Skeletal muscle satellite cell (primary cell): Measurements from ENCODE around the gene CLCN4. TPM values are rescaled to one million over a fixed set of nuclear protein-coding genes. Genes with fewer than 3 reads are reported as not detected.

Experiments used
- H3K27me3 ChIP-seq: 2 replicates; pipeline ENCODE4 v1.7.0; 2013; ENCODE audit warnings: low read length; ENCODE audit not compliant: control insufficient read depth, insufficient read depth
- H3K36me3 ChIP-seq: 2 replicates; pipeline ENCODE4 v1.7.0; 2013; ENCODE audit warnings: mild to moderate bottlenecking, control low read depth, low read length; ENCODE audit not compliant: insufficient read depth
- H3K4me1 ChIP-seq: 2 replicates; pipeline ENCODE4 v1.7.0; 2013; ENCODE audit warnings: low read length; ENCODE audit not compliant: control insufficient read depth, insufficient read depth
- H3K4me2 ChIP-seq: 2 replicates; pipeline ENCODE4 v1.7.0; 2013; ENCODE audit warnings: mild to moderate bottlenecking, low read length
- H3K4me3 ChIP-seq: 2 replicates; pipeline ENCODE4 v1.7.0; 2013; ENCODE audit warnings: low read length
- H3K9ac ChIP-seq: 2 replicates; pipeline ENCODE4 v1.7.0; 2013; ENCODE audit warnings: mild to moderate bottlenecking, low read depth, low read length, moderate library complexity
- H3K9me3 ChIP-seq: replicated peaks from 2 replicates; pipeline ENCODE4 v1.7.0; 2013; ENCODE audit warnings: mild to moderate bottlenecking, control low read depth, low read length
- total RNA-seq: library from RNA; depleted of rRNA; stranded (reverse); fragments of >200 nt; gene quantifications from 2 replicates; pipeline ENCODE4 v1.2.3, GENCODE V29; 2012; rRNA removed

Gene CLCN4
- total RNA-seq: 2.8 and 3.5 TPM in 2 replicates

GRCh38 chrX:10156199-10157031 is at the start of gene CLCN4:
Gene CLCN4, plus strand, starts transcription at chrX:10156975. Its CDS starts 28,058 bp downstream, at chrX:10185033.
- peaks cover 23% of the 10 kb centered on the region for H3K4me1 ChIP-seq
- H3K4me2 ChIP-seq: peak within 1 kb of the TSS; percentile 73
- peak within 1 kb of the TSS; percentile 69 for H3K4me3 ChIP-seq
- no peaks in the 10 kb centered on the region for H3K36me3 ChIP-seq
- H3K9me3 ChIP-seq: no peaks in the 10 kb centered on the region
- H3K9ac ChIP-seq: peak within 1 kb of the TSS; percentile 82
- no peaks in the 10 kb centered on the region for H3K27me3 ChIP-seq

DNA sequence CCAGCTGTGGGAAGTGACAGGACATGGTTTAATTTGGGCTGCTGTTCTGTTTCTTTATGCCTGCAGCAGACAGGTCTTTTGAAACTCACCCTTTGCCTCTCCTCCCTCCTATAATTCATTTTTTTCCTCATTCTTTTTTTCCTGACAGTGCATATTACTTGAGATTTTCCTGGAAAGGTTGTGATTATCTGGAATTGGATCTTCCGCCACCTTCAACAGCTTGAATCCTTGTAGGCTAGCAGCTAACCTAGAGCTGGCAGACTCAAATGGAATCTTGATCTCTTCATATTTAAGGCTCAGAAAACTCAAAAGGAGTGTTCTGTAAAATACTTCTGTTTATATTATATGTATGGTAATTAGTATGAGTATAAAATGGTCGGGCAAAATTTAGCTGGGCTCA is 49.3 kb upstream of the CLCN4 start:
- no peaks in the 10 kb centered on the region for H3K9me3 ChIP-seq
- no peak overlapping the region for H3K4me3 ChIP-seq
- H3K9ac ChIP-seq: no peak overlapping the region
- H3K4me2 ChIP-seq: no peak overlapping the region
- H3K27me3 ChIP-seq: no peaks in the 10 kb centered on the region
- H3K4me1 ChIP-seq: no peaks in the 10 kb centered on the region
- no peaks in the 10 kb centered on the region for H3K36me3 ChIP-seq

DNA sequence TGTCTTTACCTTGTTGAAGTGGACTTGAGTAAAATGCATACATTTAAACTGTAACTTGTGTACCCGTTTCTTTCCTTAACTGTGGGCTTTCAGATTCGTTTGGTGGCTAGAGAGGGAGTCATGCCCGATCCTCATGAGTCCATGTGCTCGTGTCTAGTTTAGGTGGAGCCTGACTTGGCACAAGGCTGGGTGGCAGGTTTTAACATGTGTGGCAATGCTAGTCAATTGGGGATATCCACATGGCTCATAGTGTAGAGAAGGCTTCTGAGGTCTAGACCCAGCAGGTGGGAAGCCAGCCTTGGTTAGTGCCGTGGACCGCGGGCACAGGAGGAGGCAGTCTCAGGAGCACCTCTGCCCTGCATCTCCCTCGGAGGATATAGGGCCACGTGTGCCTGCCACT is 48.5 kb upstream of the CLCN4 start:
- Histone ChIP-seq H3K9me3 (no peaks in the 10 kb centered on the region), H3K27me3 (no peaks in the 10 kb centered on the region), H3K9ac (no peak overlapping the region), H3K4me3 (no peak overlapping the region), H3K36me3 (no peaks in the 10 kb centered on the region), H3K4me2 (no peak overlapping the region), H3K4me1 (no peaks in the 10 kb centered on the region)

- Histone ChIP-seq H3K4me2 (no peak overlapping the region), H3K27me3 (no peaks in the 10 kb centered on the region), H3K4me3 (no peak overlapping the region), H3K9ac (no peak overlapping the region), H3K9me3 (no peaks in the 10 kb centered on the region), H3K36me3 (no peaks in the 10 kb centered on the region), H3K4me1 (no peaks in the 10 kb centered on the region)
Observed at GRCh38 chrX:10109695-10110094, 47.1 kb upstream of the CLCN4 start.

DNA sequence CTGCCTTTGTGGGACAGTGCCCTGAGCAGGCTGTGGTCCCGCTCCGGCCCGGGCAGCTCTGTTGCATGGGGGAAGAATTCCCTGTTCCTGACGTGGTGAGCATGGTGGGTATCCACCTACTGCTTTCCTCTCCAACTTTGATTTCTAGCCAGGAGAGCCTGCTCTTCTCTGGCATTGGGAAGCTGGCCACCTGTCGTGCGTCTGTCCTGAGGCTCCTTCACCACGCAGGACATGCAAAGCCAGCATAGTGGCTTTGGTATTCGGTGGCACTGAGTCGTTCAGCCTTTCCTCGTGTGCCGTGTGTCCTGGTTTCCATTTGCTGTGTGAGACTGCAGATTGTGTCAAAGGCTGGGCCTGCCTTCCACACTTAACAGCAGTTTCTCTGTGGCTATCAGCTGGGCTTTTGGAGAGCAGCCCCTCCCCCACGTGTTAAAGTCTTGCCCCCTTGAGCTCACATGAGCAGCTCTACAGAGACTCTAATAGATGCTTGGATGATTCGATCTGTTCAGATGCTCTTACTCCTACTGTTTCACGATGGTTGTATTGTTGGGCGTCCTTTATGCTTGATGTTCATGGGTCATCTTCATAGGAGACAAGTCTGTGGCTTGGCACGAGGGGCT is 46.3 kb upstream of the CLCN4 start:
- Histone ChIP-seq H3K9ac (no peak overlapping the region), H3K4me3 (no peak overlapping the region), H3K4me1 (no peaks in the 10 kb centered on the region), H3K27me3 (no peaks in the 10 kb centered on the region), H3K4me2 (no peak overlapping the region), H3K9me3 (no peaks in the 10 kb centered on the region), H3K36me3 (peaks cover 4% of the 10 kb centered on the region)

DNA sequence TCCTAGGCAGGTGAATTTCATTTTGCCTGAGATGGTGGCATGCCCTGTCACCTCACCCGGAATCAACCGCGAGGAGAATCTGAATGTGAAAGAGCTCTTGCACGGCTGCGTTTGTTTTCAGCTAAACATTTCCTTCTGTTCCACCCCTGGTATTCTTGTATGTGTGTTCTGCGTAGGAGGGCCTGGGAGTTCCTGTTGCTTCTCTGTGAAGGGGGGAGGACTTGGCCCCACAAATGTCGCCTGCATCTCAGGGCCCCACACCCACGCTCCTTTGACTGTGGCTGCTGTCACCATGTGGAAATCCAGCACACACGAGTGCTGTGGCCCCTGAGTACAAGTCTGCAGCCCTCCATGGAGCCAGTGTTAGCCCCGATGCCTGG is 45.8 kb upstream of the CLCN4 start:
- H3K4me2 ChIP-seq: no peak overlapping the region
- no peaks in the 10 kb centered on the region for H3K9me3 ChIP-seq
- H3K9ac ChIP-seq: no peak overlapping the region
- no peaks in the 10 kb centered on the region for H3K4me1 ChIP-seq
- H3K27me3 ChIP-seq: no peaks in the 10 kb centered on the region
- H3K4me3 ChIP-seq: no peak overlapping the region
- H3K36me3 ChIP-seq: peaks cover 4% of the 10 kb centered on the region

DNA sequence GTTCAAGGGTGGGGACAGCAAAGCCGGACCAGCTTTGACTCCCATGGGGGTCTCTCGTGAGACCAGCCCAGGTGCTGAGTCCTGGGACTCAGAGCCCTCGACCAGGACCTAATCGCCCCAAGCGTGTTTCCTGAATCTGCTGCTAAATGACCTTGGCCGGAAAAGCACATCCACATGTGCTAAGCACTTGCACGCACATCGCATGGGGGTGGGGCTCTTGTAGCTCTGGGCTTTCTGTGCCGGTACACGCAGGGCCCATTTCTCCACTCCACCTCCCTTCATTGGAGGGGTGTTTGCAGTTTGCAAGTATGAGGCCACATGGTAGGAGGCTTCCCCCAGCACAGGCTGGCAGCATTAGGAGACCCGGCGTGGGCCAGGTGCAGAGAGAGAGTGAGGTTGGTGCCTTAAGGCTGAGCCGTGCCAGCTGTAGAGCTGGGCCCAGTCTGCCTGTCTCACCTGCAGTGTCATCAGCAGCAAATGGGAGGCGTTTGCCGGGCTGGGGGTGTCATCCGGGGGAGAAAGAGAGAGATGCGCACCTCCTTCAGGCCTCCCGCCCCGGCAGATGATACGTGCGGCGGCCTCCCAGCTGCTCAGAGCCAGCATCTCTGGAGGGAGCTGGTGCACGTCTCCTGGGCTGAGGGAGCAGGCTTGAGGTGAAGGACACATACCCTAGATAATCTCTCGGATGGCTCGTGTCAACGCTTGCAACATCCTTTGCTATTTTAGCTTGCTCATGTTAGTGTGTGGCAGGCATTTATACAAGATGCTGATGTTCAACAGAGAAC is 45.2 kb upstream of the CLCN4 start:
- no peaks in the 10 kb centered on the region for H3K27me3 ChIP-seq
- H3K36me3 ChIP-seq: peaks cover 4% of the 10 kb centered on the region
- no peak overlapping the region for H3K9ac ChIP-seq
- no peak overlapping the region for H3K4me3 ChIP-seq
- no peaks in the 10 kb centered on the region for H3K9me3 ChIP-seq
- no peak overlapping the region for H3K4me2 ChIP-seq
- no peaks in the 10 kb centered on the region for H3K4me1 ChIP-seq

DNA sequence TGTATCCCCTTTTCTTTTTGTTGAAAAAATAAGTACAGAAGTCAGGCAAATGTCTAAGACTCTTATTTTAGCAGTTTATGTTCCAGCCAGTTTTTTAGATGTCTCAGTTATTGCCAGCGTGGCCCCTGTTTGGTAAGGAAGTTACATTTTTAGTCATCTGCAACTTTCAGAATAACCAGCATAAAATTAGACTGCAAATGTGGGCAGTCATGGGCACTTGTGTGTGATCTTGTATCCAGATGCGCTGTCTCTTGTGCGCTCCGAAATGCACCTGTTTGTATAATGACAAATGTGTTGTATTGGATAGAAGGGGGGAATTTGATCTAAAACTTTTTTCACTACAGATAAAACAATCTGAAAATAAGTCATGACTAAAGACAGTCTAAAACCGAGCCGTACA is 44.3 kb upstream of the CLCN4 start:
- no peaks in the 10 kb centered on the region for H3K4me1 ChIP-seq
- no peak overlapping the region for H3K4me2 ChIP-seq
- H3K36me3 ChIP-seq: peaks cover 12% of the 10 kb centered on the region
- H3K4me3 ChIP-seq: no peak overlapping the region
- H3K9ac ChIP-seq: no peak overlapping the region
- H3K27me3 ChIP-seq: no peaks in the 10 kb centered on the region
- no peaks in the 10 kb centered on the region for H3K9me3 ChIP-seq

DNA sequence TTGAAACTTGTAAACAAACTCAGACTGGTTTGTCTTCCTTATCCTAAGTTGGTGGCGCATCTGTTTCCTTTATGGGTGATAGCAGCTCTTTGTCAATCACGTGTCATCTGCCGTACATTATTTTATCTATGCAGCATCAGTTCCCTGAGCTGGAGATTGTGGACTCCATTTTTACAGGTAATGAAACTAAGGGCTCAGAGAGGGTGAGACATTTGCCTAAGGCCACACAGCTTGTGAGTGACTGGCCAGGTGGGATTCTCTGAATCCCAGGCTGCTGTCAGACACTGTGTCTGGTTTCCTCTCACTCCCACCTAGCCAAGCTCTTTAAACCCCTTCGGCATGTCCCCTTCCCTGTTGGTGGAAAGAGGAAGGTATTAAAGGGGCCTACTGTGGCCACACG is 41.7 kb upstream of the CLCN4 start:
- Histone ChIP-seq H3K9me3 (peaks cover 4% of the 10 kb centered on the region), H3K4me3 (no peak overlapping the region), H3K4me2 (no peak overlapping the region), H3K9ac (no peak overlapping the region), H3K27me3 (no peaks in the 10 kb centered on the region), H3K4me1 (no peaks in the 10 kb centered on the region), H3K36me3 (peaks cover 29% of the 10 kb centered on the region)

- Histone ChIP-seq H3K9me3 (peaks cover 7% of the 10 kb centered on the region), H3K4me3 (no peak overlapping the region), H3K9ac (no peak overlapping the region), H3K27me3 (no peaks in the 10 kb centered on the region), H3K4me1 (no peaks in the 10 kb centered on the region), H3K36me3 (peaks cover 36% of the 10 kb centered on the region), H3K4me2 (no peak overlapping the region)
Observed at GRCh38 chrX:10117301-10117700, 39.5 kb upstream of the CLCN4 start.

GRCh38 chrX:10117864-10118377 is 38.9 kb upstream of the CLCN4 start:
- Histone ChIP-seq H3K36me3 (peaks cover 36% of the 10 kb centered on the region), H3K9ac (no peak overlapping the region), H3K4me2 (no peak overlapping the region), H3K4me3 (no peak overlapping the region), H3K4me1 (no peaks in the 10 kb centered on the region), H3K9me3 (peaks cover 7% of the 10 kb centered on the region), H3K27me3 (no peaks in the 10 kb centered on the region)
